MM.1S (cell line): ENCODE results near the gene CHDH.

Experiments used
- DNase-seq: peaks from one replicate; pipeline ENCODE4 v3.0.0-alpha.2; 2015
- H2AFZ ChIP-seq: fragments of 300-600 bp; sonication (generic); 2 replicates; pipeline ENCODE4 v1.6.0; 2016; ENCODE audit warnings: antibody characterized with exemption, low read length
- H3F3A ChIP-seq: fragments of 300-600 bp; sonication (generic); 2 replicates; pipeline ENCODE4 v1.6.1; 2016; ENCODE audit warnings: mild to moderate bottlenecking, antibody characterized with exemption, low read length, moderate library complexity, mixed read lengths; ENCODE audit not compliant: insufficient read depth
- H3K27ac ChIP-seq: fragments of 300-600 bp; sonication (generic); 2 replicates; pipeline ENCODE4 v1.5.1; 2016; ENCODE audit warnings: mild to moderate bottlenecking, low read length
- H3K27me3 ChIP-seq: fragments of 300-600 bp; sonication (generic); replicated peaks from 2 replicates; pipeline ENCODE4 v1.6.0; 2016; ENCODE audit warnings: low read length; ENCODE audit not compliant: insufficient read depth
- H3K36me3 ChIP-seq: fragments of 300-600 bp; sonication (generic); replicated peaks from 2 replicates; pipeline ENCODE4 v1.6.1; 2016; ENCODE audit warnings: mild to moderate bottlenecking, low read length, mixed read lengths; ENCODE audit not compliant: insufficient read depth
- H3K4me1 ChIP-seq: fragments of 300-600 bp; sonication (generic); 2 replicates; pipeline ENCODE4 v1.6.1; 2016; ENCODE audit warnings: low read length, mixed read lengths
- H3K4me2 ChIP-seq: fragments of 300-600 bp; sonication (generic); 2 replicates; pipeline ENCODE4 v1.6.0; 2016; ENCODE audit warnings: low read depth, low read length
- H3K4me3 ChIP-seq: fragments of 300-600 bp; sonication (generic); 2 replicates; pipeline ENCODE4 v1.5.1; 2016; ENCODE audit warnings: low read length, mixed read lengths
- H3K79me2 ChIP-seq: fragments of 300-600 bp; sonication (generic); 2 replicates; pipeline ENCODE4 v1.6.1; 2016; ENCODE audit warnings: mixed run types, low read length, mixed read lengths
- H3K9ac ChIP-seq: fragments of 300-600 bp; sonication (generic); 2 replicates; pipeline ENCODE4 v1.6.1; 2016; ENCODE audit warnings: low read length, mixed read lengths
- H3K9me2 ChIP-seq: fragments of 300-600 bp; sonication (generic); replicated peaks from 2 replicates; pipeline ENCODE4 v1.6.1; 2016; ENCODE audit warnings: mild to moderate bottlenecking, low read length, mixed read lengths; ENCODE audit not compliant: insufficient read depth
- H3K9me3 ChIP-seq: fragments of 300-600 bp; sonication (generic); replicated peaks from 2 replicates; pipeline ENCODE4 v1.6.1; 2016; ENCODE audit warnings: mild to moderate bottlenecking, low read length, mixed read lengths; ENCODE audit not compliant: insufficient read depth
- H4K20me1 ChIP-seq: fragments of 300-600 bp; sonication (generic); 2 replicates; pipeline ENCODE4 v1.6.1; 2016; ENCODE audit warnings: mild to moderate bottlenecking, low read length, moderate library complexity, mixed read lengths; ENCODE audit not compliant: insufficient read depth
- CTCF ChIP-seq: fragments of 300-600 bp; sonication (generic); IDR thresholded peaks from 2 replicates; pipeline ENCODE4 v1.5.1; 2016; ENCODE audit warnings: antibody characterized with exemption, low read length, mixed read lengths
- EZH2 ChIP-seq: fragments of 300-600 bp; sonication (generic); optimal IDR thresholded peaks from 2 replicates; pipeline ENCODE3; 2017; ENCODE audit warnings: low read depth, mild to moderate bottlenecking, antibody characterized with exemption, low read length, mixed read lengths
- EZH2phosphoT487 ChIP-seq: fragments of 300-600 bp; sonication (generic); IDR thresholded peaks from 2 replicates; pipeline ENCODE4 v1.6.1; 2018; ENCODE audit warnings: antibody characterized with exemption, low read length

CHDH gene

GRCh38 chr3:53794597-53794996 lies 51.6 kb downstream of the CHDH start:
- Histone ChIP-seq H3K9me3 (no peaks in the 10 kb centered on the region), H3K27ac (no peak overlapping the region), H3F3A (no peaks in the 10 kb centered on the region), H3K27me3 (no peaks in the 10 kb centered on the region), H3K4me3 (no peak overlapping the region), H3K36me3 (no peaks in the 10 kb centered on the region), H3K9ac (no peak overlapping the region), H3K9me2 (no peaks in the 10 kb centered on the region), H2AFZ (no peak overlapping the region), H3K4me2 (no peak overlapping the region), H3K79me2 (no peaks in the 10 kb centered on the region), H4K20me1 (no peaks in the 10 kb centered on the region), H3K4me1 (no peaks in the 10 kb centered on the region)
- no peak for TF ChIP-seq EZH2
- no peak for TF ChIP-seq CTCF
- no peak for TF ChIP-seq EZH2phosphoT487
- no peak for DNase-seq

- no peak overlapping the region for H3K9ac ChIP-seq
- no peak for DNase-seq
- H3K36me3 ChIP-seq, result no peaks in the 10 kb centered on the region
- H2AFZ ChIP-seq, result no peak overlapping the region
- no peak overlapping the region for H3K27ac ChIP-seq
- no peaks in the 10 kb centered on the region for H3K4me1 ChIP-seq
- no peak overlapping the region for H3K4me3 ChIP-seq
- H4K20me1 ChIP-seq, result no peaks in the 10 kb centered on the region
- no peaks in the 10 kb centered on the region for H3K27me3 ChIP-seq
- no peak overlapping the region for H3K4me2 ChIP-seq
- no peaks in the 10 kb centered on the region for H3K79me2 ChIP-seq
- H3F3A ChIP-seq, result no peaks in the 10 kb centered on the region
- no peaks in the 10 kb centered on the region for H3K9me3 ChIP-seq
- TF ChIP-seq EZH2phosphoT487, result no peak
- TF ChIP-seq CTCF, result no peak
- TF ChIP-seq EZH2, result no peak
- no peaks in the 10 kb centered on the region for H3K9me2 ChIP-seq
These were observed 53.4 kb downstream of the CHDH start for GRCh38 chr3:53792866-53793265.

GRCh38 chr3:53791317-53791716 lies 54.9 kb downstream of the CHDH start:
- no peak overlapping the region for H3K9ac ChIP-seq
- no peaks in the 10 kb centered on the region for H3K9me3 ChIP-seq
- no peaks in the 10 kb centered on the region for H3F3A ChIP-seq
- no peaks in the 10 kb centered on the region for H3K79me2 ChIP-seq
- H2AFZ ChIP-seq, result no peak overlapping the region
- DNase-seq, result no peak
- H3K4me2 ChIP-seq, result no peak overlapping the region
- no peaks in the 10 kb centered on the region for H3K27me3 ChIP-seq
- no peak overlapping the region for H3K27ac ChIP-seq
- no peaks in the 10 kb centered on the region for H4K20me1 ChIP-seq
- no peaks in the 10 kb centered on the region for H3K4me1 ChIP-seq
- H3K9me2 ChIP-seq, result no peaks in the 10 kb centered on the region
- TF ChIP-seq EZH2, result no peak
- no peak for TF ChIP-seq EZH2phosphoT487
- TF ChIP-seq CTCF, result no peak
- H3K4me3 ChIP-seq, result no peak overlapping the region
- H3K36me3 ChIP-seq, result no peaks in the 10 kb centered on the region

- Histone ChIP-seq H3K4me2 (no peak overlapping the region), H3F3A (no peaks in the 10 kb centered on the region), H3K9ac (no peak overlapping the region), H3K4me1 (no peaks in the 10 kb centered on the region), H3K36me3 (no peaks in the 10 kb centered on the region), H3K9me2 (no peaks in the 10 kb centered on the region), H4K20me1 (no peaks in the 10 kb centered on the region), H2AFZ (no peak overlapping the region), H3K79me2 (no peaks in the 10 kb centered on the region), H3K9me3 (no peaks in the 10 kb centered on the region), H3K4me3 (no peak overlapping the region), H3K27ac (no peak overlapping the region), H3K27me3 (no peaks in the 10 kb centered on the region)
- TF ChIP-seq CTCF, result no peak
- TF ChIP-seq EZH2phosphoT487, result no peak
- DNase-seq, result no peak
These were observed 55.7 kb downstream of the CHDH start for GRCh38 chr3:53790470-53790869.
